GM20000 (cell line): ENCODE data around the gene ARHGAP45.
A peak's percentile ranks its signal among the peaks of the same experiment; 100 is the strongest.

Experiments
- DNase-seq: peaks from one replicate; pipeline ENCODE4 v3.0.0; 2012; ENCODE audit warnings: low spot score
- TF ChIP-seq, protein P1 (sequence below): IDR thresholded peaks from 2 replicates; pipeline ENCODE4 v1.5.1; 2012; ENCODE audit warnings: mild to moderate bottlenecking, control low read depth; ENCODE audit errors: extremely low read depth, missing control alignments

ARHGAP45 gene

GRCh38 chr19:1037621-1038064, 29.3 kb upstream of the ARHGAP45 start:
- DNase-seq: no peak

GRCh38 chr19:1038978-1039645, 27.9 kb upstream of the ARHGAP45 start:
- no peak for DNase-seq
- TF ChIP-seq, protein P1, sequence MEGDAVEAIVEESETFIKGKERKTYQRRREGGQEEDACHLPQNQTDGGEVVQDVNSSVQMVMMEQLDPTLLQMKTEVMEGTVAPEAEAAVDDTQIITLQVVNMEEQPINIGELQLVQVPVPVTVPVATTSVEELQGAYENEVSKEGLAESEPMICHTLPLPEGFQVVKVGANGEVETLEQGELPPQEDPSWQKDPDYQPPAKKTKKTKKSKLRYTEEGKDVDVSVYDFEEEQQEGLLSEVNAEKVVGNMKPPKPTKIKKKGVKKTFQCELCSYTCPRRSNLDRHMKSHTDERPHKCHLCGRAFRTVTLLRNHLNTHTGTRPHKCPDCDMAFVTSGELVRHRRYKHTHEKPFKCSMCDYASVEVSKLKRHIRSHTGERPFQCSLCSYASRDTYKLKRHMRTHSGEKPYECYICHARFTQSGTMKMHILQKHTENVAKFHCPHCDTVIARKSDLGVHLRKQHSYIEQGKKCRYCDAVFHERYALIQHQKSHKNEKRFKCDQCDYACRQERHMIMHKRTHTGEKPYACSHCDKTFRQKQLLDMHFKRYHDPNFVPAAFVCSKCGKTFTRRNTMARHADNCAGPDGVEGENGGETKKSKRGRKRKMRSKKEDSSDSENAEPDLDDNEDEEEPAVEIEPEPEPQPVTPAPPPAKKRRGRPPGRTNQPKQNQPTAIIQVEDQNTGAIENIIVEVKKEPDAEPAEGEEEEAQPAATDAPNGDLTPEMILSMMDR: no peak

More at GRCh38 chr19:1037621-1038064, 29.3 kb upstream of the ARHGAP45 start:
- TF ChIP-seq, protein P1: no peak

- peak; percentile 95 for DNase-seq
- TF ChIP-seq, protein P1: no peak
Observed at GRCh38 chr19:1039646-1040475, 27.1 kb upstream of the ARHGAP45 start, which contains the start of gene ABCA7. Gene ABCA7, plus strand, starts transcription at chr19:1040107. Its CDS starts 1,255 bp downstream, at chr19:1041362.

DNA sequence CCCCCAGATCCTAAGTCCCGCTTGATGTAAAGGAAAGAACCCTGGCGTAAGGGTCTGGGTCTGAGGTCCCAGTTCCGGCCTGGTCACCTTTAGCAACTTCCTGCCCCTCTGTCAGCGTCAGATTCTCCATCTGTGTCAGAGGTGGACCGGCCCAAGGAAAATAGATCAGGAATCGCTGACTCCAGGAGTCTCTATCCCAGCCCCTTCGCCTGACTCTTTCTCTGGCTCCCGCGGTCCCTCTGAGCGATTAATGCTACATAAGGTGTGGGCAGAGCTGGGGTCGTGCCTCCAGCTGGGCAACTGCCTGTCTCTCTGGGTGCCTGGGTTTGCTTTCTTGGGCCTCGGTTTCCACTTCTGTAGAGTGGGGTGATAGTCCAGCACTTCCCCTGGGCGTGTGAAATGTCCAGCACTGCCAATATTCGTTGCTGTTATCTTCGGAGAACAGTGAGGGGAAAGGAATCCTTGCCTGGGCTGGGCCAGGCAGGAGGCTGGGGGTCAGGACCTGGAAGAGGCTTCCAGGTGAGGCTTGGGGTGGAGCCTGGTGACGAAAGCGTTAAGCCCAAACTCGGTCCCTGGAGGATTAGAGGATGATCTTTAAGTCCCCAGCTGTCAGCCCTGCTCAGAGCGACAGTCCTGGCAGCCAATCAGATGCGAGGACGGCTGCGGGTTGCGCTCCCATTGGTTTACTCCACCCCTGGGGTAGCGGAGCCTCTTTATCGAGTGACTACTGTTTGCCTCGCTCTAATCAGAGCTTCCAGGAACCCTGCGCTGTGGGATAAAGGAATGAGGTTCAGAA, 26.3 kb upstream of the ARHGAP45 start:
- TF ChIP-seq, protein P1: no peak
- DNase-seq: peak; percentile 99

DNA sequence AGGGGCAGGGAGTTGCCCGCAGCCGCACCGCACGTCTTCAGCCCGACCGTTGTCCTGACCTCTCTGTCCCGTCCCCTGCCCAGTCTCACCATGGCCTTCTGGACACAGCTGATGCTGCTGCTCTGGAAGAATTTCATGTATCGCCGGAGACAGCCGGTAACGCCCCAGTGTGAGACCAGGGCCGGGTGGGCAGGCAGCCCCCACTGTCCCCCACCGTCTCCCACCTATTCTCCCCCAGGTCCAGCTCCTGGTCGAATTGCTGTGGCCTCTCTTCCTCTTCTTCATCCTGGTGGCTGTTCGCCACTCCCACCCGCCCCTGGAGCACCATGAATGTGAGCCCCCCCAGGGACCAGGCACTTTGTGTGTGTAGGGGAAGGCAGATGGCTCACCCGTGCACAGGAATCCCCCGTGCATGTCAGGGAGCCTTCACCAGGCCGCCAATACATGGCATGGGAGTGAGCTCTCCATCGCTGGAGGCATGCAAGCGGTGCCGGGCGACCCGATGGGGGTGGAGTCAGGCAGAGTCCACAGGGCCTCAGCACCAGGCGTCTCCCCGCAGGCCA, 25.6 kb upstream of the ARHGAP45 start:
- no peak for DNase-seq
- TF ChIP-seq, protein P1: no peak

- TF ChIP-seq, protein P1: no peak
- DNase-seq: no peak
Observed at GRCh38 chr19:1041835-1042685, 24.9 kb upstream of the ARHGAP45 start.
